ACC112 (cell line): ENCODE results near the gene DYNC2LI1.

Experiments
- H2AFZ ChIP-seq: fragments of 200-600 bp; sonication (generic); one replicate; pipeline ENCODE4 v1.6.0; 2017; ENCODE audit warnings: antibody characterized with exemption, low read length; ENCODE audit not compliant: unreplicated experiment
- H3K27ac ChIP-seq: fragments of 200-600 bp; sonication (generic); 2 replicates; pipeline ENCODE4 v1.5.1; 2014; ENCODE audit warnings: low read depth, mild to moderate bottlenecking, antibody characterized with exemption, low read length, moderate library complexity
- H3K27me3 ChIP-seq: fragments of 200-600 bp; sonication (generic); 2 replicates; pipeline ENCODE4 v1.6.1; 2014; ENCODE audit warnings: mild to moderate bottlenecking, antibody characterized with exemption, low read length, moderate library complexity, mixed read lengths; ENCODE audit not compliant: insufficient read depth
- H3K36me3 ChIP-seq: fragments of 200-600 bp; sonication (generic); 2 replicates; pipeline ENCODE4 v1.6.1; 2016; ENCODE audit warnings: mild to moderate bottlenecking, antibody characterized with exemption, low read length, moderate library complexity, mixed read lengths; ENCODE audit not compliant: insufficient read depth
- H3K4me1 ChIP-seq: fragments of 200-600 bp; sonication (generic); one replicate; pipeline ENCODE4 v1.6.1; 2016; ENCODE audit warnings: low read length, mixed read lengths; ENCODE audit not compliant: insufficient read depth, unreplicated experiment, control insufficient read depth
- H3K4me3 ChIP-seq: fragments of 200-600 bp; sonication (generic); 2 replicates; pipeline ENCODE4 v1.5.1; 2014; ENCODE audit warnings: mild to moderate bottlenecking, low read depth, low read length
- H3K79me2 ChIP-seq: fragments of 200-600 bp; sonication (generic); one replicate; pipeline ENCODE4 v1.6.0; 2016; ENCODE audit warnings: low read length; ENCODE audit not compliant: control insufficient read depth, unreplicated experiment, insufficient read depth

The DYNC2LI1 gene

DNA sequence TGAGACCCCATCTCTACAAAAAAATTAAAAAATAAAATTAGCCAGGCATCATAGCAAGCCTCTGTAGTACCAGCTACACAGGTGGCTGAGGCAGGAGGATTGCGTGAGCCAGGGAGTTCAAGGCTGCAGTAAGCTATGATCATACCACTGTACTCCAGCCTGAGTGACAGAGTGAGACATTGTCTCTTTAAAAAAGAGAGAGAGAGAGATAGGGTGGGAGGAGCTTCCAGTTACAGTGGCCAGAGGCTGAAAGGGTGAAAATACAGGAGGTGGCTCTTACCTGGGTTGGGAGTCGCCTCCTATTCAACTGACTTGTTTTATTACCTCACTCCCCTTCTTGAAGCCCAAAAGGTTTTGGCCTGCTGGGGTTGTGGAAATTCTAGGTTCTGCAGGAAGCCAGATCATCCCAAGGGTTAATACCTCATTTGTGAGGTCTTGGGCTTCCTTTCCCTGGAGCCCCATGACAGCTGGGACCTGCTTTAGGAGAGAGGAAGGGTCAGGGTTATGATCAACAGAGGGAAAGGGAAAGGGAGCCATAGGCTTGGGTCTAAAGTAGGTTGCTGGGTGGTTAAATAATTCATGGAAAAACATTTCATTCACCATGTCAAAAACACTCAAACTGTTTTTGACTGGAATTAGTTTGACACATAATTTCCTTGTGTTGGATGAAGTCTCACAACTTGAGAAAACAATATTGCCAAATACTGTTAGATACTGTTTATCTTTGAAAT, 17.4 kb downstream of the DYNC2LI1 start:
- Histone ChIP-seq H3K27me3 (no peaks in the 10 kb centered on the region), H3K4me1 (no peaks in the 10 kb centered on the region), H3K36me3 (no peaks in the 10 kb centered on the region), H3K27ac (no peak overlapping the region), H3K4me3 (no peak overlapping the region), H3K79me2 (no peaks in the 10 kb centered on the region), H2AFZ (no peak overlapping the region)

DNA sequence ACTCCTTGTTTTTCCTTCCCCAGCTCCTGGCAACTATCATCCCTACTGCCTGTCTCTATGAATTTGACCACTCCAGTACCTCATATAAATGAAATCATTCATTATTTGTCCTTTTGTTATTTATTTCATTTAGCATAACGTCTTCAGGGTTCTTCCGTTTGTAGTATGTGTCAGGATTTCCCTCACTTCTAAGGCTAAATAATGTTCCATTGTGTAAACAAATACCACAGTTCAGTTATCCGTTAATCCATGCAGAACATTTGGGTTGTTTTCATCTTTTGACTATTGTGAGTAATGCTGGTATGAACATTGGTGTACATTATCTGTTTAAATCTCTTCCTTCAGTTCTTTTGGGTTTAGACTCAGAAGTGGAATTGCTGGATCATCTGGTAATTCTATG, 18.8 kb downstream of the DYNC2LI1 start:
- Histone ChIP-seq H3K4me1 (no peaks in the 10 kb centered on the region), H3K27ac (no peak overlapping the region), H2AFZ (no peak overlapping the region), H3K79me2 (no peaks in the 10 kb centered on the region), H3K4me3 (no peak overlapping the region), H3K27me3 (no peaks in the 10 kb centered on the region), H3K36me3 (no peaks in the 10 kb centered on the region)

DNA sequence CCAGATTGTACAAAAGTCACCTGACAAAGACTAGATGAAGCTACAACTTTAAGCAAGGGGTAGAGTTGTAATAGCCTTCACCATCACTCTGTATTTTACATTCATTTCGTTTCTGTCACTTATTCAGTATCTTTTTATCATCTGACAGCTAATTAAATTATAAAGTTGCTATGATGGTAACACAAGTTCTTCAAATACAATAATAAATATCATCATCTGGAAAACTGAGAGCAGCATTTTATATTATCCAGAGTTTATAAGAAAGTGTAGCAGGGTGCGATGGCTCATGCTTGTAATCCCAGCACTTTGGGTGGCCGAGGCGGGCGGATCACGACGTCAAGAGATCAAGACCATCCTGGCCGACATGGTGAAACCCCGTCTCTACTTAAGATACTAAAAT, 21.1 kb downstream of the DYNC2LI1 start:
- H3K27me3 ChIP-seq, result no peaks in the 10 kb centered on the region
- H3K27ac ChIP-seq, result no peak overlapping the region
- H3K79me2 ChIP-seq, result no peaks in the 10 kb centered on the region
- H3K4me1 ChIP-seq, result no peaks in the 10 kb centered on the region
- H3K4me3 ChIP-seq, result no peak overlapping the region
- no peaks in the 10 kb centered on the region for H3K36me3 ChIP-seq
- no peak overlapping the region for H2AFZ ChIP-seq

DNA sequence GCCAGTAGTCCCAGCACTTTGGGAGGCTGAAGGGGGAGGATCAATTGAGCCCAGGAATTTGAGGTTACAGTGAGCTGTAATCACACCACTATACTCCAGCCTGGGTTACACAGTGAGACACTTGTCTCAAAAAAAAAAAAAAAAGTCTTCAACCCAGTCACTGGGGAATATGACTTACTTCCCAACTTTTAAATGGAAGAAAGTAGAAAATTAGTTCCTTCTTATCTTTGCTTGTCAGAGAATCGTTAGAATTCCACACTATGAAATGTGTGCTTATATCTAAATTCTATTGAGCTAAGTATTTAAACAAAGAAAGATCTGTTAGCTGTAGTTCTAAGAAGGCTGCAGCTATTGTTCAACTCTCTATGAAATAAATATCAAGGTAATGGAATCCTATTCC, 22.4 kb downstream of the DYNC2LI1 start:
- Histone ChIP-seq H3K79me2 (no peaks in the 10 kb centered on the region), H3K27ac (no peak overlapping the region), H3K27me3 (no peaks in the 10 kb centered on the region), H3K4me3 (no peak overlapping the region), H3K4me1 (no peaks in the 10 kb centered on the region), H3K36me3 (no peaks in the 10 kb centered on the region), H2AFZ (no peak overlapping the region)

DNA sequence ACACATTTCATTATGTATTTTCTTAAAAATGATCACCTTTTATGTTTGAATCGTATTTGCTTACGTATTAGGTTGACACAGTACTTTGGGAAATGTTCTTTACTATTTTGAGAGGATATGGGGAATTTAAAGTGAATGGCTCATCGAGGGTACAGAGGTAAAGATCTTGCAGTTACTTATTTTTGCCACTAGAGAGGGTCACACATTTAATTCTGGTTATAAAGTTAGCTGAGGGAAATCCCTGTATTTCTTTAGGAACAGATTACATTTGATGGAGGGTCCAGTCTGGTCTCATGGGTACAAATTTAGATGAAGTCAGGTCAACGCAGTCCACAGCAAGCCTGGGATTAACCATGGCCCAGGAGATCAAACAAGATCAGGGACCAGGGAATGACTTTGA, 24.5 kb downstream of the DYNC2LI1 start:
- Histone ChIP-seq H3K27ac (no peak overlapping the region), H2AFZ (no peak overlapping the region), H3K36me3 (no peaks in the 10 kb centered on the region), H3K27me3 (no peaks in the 10 kb centered on the region), H3K4me3 (no peak overlapping the region), H3K79me2 (no peaks in the 10 kb centered on the region), H3K4me1 (peaks cover 8% of the 10 kb centered on the region)

DNA sequence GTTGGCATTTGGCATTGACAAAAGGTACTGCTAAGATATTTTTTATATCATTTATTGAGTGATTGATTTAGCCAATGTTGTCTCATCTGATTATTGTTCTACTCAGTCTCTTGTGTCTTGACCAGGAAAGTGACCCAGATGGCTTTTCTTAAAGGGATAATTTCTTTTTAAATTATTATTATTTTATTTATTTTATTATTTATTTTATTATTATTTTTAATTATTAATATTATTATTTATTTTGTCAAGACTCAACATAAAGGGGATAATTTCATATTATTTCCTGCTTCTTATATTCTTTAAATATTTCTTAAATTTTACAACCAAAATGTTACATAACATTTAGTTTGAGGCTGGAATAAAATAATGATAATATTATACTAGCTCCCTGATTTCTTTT, 27.1 kb downstream of the DYNC2LI1 start:
- no peaks in the 10 kb centered on the region for H3K79me2 ChIP-seq
- H3K36me3 ChIP-seq, result no peaks in the 10 kb centered on the region
- H3K27ac ChIP-seq, result no peak overlapping the region
- H3K4me3 ChIP-seq, result no peak overlapping the region
- H3K27me3 ChIP-seq, result no peaks in the 10 kb centered on the region
- no peak overlapping the region for H2AFZ ChIP-seq
- peaks cover 8% of the 10 kb centered on the region for H3K4me1 ChIP-seq

DNA sequence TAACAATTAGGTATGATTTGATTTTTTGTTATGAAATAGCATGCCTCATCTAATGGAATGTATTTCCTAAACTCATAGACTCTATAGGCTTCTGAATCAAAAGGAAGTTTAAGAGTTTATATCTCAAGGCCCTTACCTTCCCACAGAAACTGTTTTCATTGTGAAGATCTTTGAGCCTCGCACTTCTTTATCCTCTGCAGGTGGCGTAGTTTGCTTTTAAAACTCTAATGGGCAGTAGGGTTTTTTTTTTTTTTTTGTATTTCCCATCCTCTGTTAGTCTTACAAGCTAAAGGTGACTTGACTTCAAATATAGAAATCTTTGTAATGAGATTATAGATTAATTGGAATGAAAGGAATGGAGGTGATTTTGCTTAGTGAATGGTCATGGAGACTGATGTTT, 28.3 kb downstream of the DYNC2LI1 start:
- H2AFZ ChIP-seq, result no peak overlapping the region
- H3K27me3 ChIP-seq, result no peaks in the 10 kb centered on the region
- H3K4me3 ChIP-seq, result no peak overlapping the region
- no peak overlapping the region for H3K27ac ChIP-seq
- peaks cover 8% of the 10 kb centered on the region for H3K4me1 ChIP-seq
- no peaks in the 10 kb centered on the region for H3K36me3 ChIP-seq
- no peaks in the 10 kb centered on the region for H3K79me2 ChIP-seq

DNA sequence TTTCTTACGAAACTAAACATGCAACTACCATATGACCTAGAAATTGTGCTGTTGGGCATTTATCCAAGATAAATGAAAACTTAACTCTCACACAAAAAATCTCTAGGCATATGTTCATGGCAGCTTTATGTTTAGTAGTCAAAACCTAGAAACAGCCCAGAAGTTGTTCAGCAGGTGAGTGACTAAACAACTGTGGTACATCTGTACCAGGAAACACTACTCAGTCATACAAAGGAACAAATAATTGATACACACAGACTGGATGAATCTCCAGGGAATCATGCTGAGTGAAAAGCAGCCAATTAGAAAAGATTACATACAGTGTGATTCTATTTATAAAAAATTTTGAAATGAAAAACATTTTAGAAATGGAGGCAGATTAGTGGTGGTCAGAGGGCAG, 29.3 kb downstream of the DYNC2LI1 start:
- H3K36me3 ChIP-seq, result no peaks in the 10 kb centered on the region
- no peaks in the 10 kb centered on the region for H3K79me2 ChIP-seq
- no peak overlapping the region for H3K4me3 ChIP-seq
- peaks cover 8% of the 10 kb centered on the region for H3K4me1 ChIP-seq
- H3K27me3 ChIP-seq, result no peaks in the 10 kb centered on the region
- H2AFZ ChIP-seq, result no peak overlapping the region
- H3K27ac ChIP-seq, result no peak overlapping the region

DNA sequence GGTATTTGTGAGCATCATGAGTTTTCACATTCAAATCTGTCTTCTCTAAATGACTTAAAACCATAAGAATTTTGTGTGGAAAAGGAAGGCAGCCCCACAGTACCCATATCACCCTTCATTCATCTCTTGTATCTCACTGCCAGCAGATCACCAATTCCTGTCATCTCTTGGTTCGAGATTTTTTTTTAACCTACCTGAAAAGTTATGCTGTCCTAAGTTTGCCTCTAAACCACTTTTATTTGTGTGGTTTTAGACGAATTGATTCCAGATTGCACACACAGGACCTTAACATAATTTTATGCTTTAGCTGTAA, 32.8 kb downstream of the DYNC2LI1 start:
- H3K79me2 ChIP-seq, result no peaks in the 10 kb centered on the region
- H2AFZ ChIP-seq, result no peak overlapping the region
- H3K36me3 ChIP-seq, result no peaks in the 10 kb centered on the region
- H3K4me1 ChIP-seq, result peaks cover 8% of the 10 kb centered on the region
- H3K4me3 ChIP-seq, result no peak overlapping the region
- H3K27ac ChIP-seq, result no peak overlapping the region
- no peaks in the 10 kb centered on the region for H3K27me3 ChIP-seq

DNA sequence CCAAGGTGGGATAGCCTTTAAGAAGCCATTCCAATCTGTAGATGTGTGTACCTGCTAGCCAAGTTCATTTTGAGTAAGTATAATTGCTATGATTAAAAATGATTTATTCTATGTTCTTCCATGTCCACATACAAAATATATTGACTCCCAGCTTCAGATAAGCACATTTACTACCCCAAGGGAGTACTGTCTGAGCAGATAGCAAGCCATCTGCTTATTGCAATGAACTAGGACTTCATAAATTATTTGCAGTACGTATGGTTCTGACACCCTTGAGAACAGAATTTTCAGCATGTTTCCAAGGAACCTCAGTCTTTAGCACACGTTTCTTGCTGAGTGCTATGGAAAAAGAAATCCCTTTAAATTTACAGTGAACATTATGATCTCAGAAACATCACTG, 36.6 kb downstream of the DYNC2LI1 start:
- H3K27ac ChIP-seq, result no peak overlapping the region

DNA sequence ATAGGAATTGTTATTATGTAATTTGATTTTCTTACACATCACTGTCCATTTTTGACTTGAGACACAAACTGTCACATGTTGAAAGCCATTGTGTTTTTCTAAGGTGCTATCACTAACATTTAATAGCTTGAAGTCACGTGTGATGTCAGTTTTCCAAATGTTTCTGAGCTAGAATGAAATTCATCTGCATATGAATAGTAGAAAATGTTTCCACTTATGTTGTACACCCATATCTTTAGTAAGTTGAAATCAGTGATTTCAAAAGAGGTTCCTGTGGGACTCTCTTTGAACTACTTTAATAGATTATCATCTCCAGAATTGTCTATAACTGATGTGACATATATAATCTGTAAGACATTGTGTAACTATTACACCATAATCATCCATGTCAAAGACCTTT, 37.0 kb downstream of the DYNC2LI1 start:
- no peaks in the 10 kb centered on the region for H3K4me1 ChIP-seq
- H3K27ac ChIP-seq, result no peak overlapping the region
- H3K79me2 ChIP-seq, result no peaks in the 10 kb centered on the region
- H2AFZ ChIP-seq, result no peak overlapping the region
- H3K27me3 ChIP-seq, result no peaks in the 10 kb centered on the region
- H3K4me3 ChIP-seq, result no peak overlapping the region
- H3K36me3 ChIP-seq, result no peaks in the 10 kb centered on the region

More for the DNA sequence above, 36.6 kb downstream of the DYNC2LI1 start:
- Histone ChIP-seq H3K27me3 (no peaks in the 10 kb centered on the region), H3K79me2 (no peaks in the 10 kb centered on the region), H3K4me3 (no peak overlapping the region), H2AFZ (no peak overlapping the region), H3K36me3 (no peaks in the 10 kb centered on the region), H3K4me1 (no peaks in the 10 kb centered on the region)
